Right lobe of liver (tissue), 6 donors: ENCODE data around the gene LY86. TPM values are rescaled to one million over a fixed set of nuclear protein-coding genes. Genes with fewer than 3 reads are reported as not detected.

ENCODE experiments used
- ATAC-seq, 4 donors: fragments of 200-7000 bp; cut with Tn5 transposase; one replicate each; pipeline ENCODE4 v1.9.1; 2020; ENCODE audit warnings: mild to moderate bottlenecking in 4 of 4, moderate library complexity in 4 of 4
- DNase-seq, 3 donors: peaks; one replicate each; pipeline ENCODE4 v3.0.0-alpha.2; 2020
- H3K27ac ChIP-seq, 3 donors: fragments of 200-600 bp; one replicate each; pipeline ENCODE4 v1.8.0; 2022
- H3K27me3 ChIP-seq, 2 donors: fragments of 200-600 bp; one replicate each; pipeline ENCODE4 v1.8.0; 2022
- H3K36me3 ChIP-seq, 4 donors: fragments of 200-600 bp; sonication (generic) in 1 of 4; one replicate each; pipeline versions ENCODE4 v1.5.1 to v1.8.0; 2017 to 2022; ENCODE audit warnings: control low read depth in 1 of 4
- H3K4me1 ChIP-seq, 4 donors: fragments of 200-600 bp; sonication (generic) in 1 of 4; one replicate each; pipeline versions ENCODE4 v1.5.1 to v1.8.0; 2017 to 2022; ENCODE audit warnings: control low read depth in 1 of 4
- H3K4me3 ChIP-seq, 3 donors: fragments of 200-600 bp; one replicate each; pipeline ENCODE4 v1.8.0; 2022
- H3K9me3 ChIP-seq, 4 donors: fragments of 200-600 bp; sonication (generic) in 1 of 4; one replicate each; pipeline versions ENCODE4 v1.5.1 to v1.8.0; 2017 to 2022; ENCODE audit warnings: control low read depth in 1 of 4
- POLR2A ChIP-seq: fragments of 450-650 bp; IDR thresholded peaks from one replicate; pipeline ENCODE4 v1.6.1; 2017; ENCODE audit warnings: antibody characterized with exemption, mild to moderate bottlenecking
- WGBS: methylation state at CpG from one replicate; pipeline ENCODE4 v1.1.6; 2018; ENCODE audit warnings: low coverage, low lambda C conversion rate; ENCODE audit not compliant: insufficient coverage; ENCODE audit errors: missing lambda C conversion rate; 5-methylcytosine and 5-hydroxymethylcytosine counted together
- intact Hi-C, 2 donors: fragments of 100-400 bp; cut with DNase I; formaldehyde crosslinking; loops; one replicate each; pipeline versions ENCODE4 v1.11.2 to v1.14.1; 2022
- total RNA-seq, 6 experiments: library from RNA; depleted of rRNA in 2 of 6; stranded (reverse); fragments of >200 nt in 2 of 6; fragmentation: NEBNext Ultra II Directional in 3 of 6; extraction: Animal tissue kit (Norgen Biotek cat#: 25700) in 3 of 6; gene quantifications; one replicate each; pipeline versions ENCODE4 v1.1.0 to v1.2.4, GENCODE V29; 2016 to 2023
- TF ChIP-seq, protein P1 (sequence below), 4 donors: fragments of 200-600 bp in 3 of 4; fragments of 450-650 bp in 1 of 4; IDR thresholded peaks; one replicate each; pipeline versions ENCODE4 v1.5.1 to v1.8.0; 2016 to 2022; ENCODE audit warnings: antibody characterized with exemption in 4 of 4, mild to moderate bottlenecking in 2 of 4
- donor health status: DM: no; HTN: yes; CAD: no.
- donor health status: DM: no; HTN: no; CAD: no.
- donor health status: DM: no; HTN: no; CAD: no.
- donor health status: DM: no; HTN: yes; CAD: no.
- donor health status: DM: no; HTN: yes; CAD: no.

LY86 gene
- total RNA-seq, 6 experiments from 2014 or later: 1.2 to 4.3 (median 2.4) TPM

DNA sequence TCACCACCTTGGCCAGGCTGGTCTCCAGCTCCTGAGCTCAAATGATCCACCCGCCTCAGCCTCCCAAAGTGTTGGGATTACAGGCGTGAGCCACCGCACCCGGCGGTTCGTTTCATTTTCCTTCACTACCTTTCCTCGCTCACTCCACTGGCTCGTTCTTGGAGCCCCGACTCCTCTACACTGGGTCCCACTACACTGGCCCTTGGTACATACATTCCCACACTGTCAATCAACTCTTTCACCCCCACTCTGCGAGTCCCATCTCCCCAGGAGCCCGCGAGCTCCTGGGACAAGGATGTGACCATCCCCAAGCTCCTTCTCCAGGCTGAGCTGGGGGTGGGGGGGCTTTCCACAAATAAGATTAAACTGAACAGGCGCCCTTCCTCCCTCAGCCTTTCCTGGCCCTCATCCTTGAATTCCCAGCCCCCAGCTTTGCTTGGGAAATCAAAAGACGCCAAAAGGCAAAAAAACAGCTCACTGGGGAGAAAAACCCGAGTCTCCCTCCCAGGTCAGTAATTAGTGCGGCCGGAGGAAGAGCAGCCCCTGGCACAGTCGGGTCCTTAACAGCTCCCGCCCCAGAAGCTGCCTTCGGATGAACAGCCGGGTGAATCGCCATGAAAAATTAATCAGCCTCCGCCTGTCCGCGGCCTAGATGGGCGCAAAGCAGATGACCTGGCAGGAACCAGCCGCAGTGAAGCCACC, 42.8 kb upstream of the LY86 start:
- peak overlapping the region in 2 of 3 donors; percentile 30 to 47 for H3K4me3 ChIP-seq
- no peaks in the 10 kb centered on the region for H3K9me3 ChIP-seq
- no peak for DNase-seq
- H3K27ac ChIP-seq: no peak overlapping the region
- intact Hi-C loops: loop anchor here in 1 of 2 donors (10.0 kb wide), 1 partner anchor 491 kb away; no protein-coding TSS in a partner anchor
- H3K36me3 ChIP-seq: no peaks in the 10 kb centered on the region
- 16% methylated on average over 9 of the region's 27 CpGs for WGBS
- no peak for ATAC-seq
- H3K4me1 ChIP-seq: peaks cover 0 to 11% (median 0%) of the 10 kb centered on the region in 4 donors
- TF ChIP-seq POLR2A: no peak
- TF ChIP-seq, protein P1, sequence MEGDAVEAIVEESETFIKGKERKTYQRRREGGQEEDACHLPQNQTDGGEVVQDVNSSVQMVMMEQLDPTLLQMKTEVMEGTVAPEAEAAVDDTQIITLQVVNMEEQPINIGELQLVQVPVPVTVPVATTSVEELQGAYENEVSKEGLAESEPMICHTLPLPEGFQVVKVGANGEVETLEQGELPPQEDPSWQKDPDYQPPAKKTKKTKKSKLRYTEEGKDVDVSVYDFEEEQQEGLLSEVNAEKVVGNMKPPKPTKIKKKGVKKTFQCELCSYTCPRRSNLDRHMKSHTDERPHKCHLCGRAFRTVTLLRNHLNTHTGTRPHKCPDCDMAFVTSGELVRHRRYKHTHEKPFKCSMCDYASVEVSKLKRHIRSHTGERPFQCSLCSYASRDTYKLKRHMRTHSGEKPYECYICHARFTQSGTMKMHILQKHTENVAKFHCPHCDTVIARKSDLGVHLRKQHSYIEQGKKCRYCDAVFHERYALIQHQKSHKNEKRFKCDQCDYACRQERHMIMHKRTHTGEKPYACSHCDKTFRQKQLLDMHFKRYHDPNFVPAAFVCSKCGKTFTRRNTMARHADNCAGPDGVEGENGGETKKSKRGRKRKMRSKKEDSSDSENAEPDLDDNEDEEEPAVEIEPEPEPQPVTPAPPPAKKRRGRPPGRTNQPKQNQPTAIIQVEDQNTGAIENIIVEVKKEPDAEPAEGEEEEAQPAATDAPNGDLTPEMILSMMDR (IDR thresholded peaks at IDR 0.05): no peak
- peaks cover 0 to 25% of the 10 kb centered on the region in 2 donors for H3K27me3 ChIP-seq

DNA sequence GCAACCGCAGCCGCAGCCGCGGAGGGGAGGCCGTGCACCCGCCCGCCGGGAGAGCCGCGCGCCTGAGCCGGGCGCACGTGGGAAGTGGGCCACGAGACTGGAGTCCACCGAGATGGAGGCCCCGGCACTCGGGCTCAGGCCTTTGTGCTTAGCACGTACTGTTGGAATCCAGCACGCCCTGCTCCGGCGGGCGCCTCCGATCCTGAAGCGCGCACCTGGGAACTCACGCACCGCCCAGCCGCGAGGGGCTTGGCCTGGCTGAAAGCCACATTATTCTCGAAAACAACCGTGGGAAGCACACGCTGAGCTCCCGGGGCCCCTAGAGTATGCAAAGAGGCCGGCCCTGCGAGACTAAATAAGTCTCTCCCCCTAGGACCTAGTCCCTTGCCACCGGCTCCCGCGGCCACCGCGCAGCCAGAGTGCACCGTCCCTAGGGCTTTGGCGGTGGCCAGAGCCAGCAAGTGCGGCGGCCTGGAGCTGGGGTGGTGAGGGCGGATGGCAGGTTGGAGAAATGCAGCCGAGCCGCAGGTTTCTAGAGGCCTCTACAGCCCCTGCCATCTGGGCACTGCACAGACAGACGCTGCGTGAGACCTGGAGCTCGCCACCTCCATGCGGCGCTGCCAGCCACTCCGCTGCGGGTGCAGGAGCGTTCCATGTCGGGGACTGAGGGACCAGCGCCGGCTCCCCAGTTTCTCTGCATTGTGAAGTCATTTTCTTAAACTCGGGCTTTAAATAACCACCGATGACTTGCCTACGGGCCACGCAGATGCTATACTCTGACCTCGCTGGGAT, 42.0 kb upstream of the LY86 start:
- peaks cover 0 to 25% of the 10 kb centered on the region in 2 donors for H3K27me3 ChIP-seq
- TF ChIP-seq POLR2A: no peak
- TF ChIP-seq, protein P1 (IDR thresholded peaks at IDR 0.05): no peak
- peak overlapping the region; percentile 30 to 47 (median 36) for H3K4me3 ChIP-seq
- H3K9me3 ChIP-seq: no peaks in the 10 kb centered on the region
- 0% methylated on average over 1 of the region's 64 CpGs for WGBS
- H3K27ac ChIP-seq: no peak overlapping the region
- H3K4me1 ChIP-seq: peaks cover 0 to 11% (median 0%) of the 10 kb centered on the region in 4 donors
- intact Hi-C loops: loop anchor here in 1 of 2 donors (10.0 kb wide), 1 partner anchor 492 kb away; no protein-coding TSS in a partner anchor
- ATAC-seq: peak; percentile 73 to 75 (median 73)
- no peaks in the 10 kb centered on the region for H3K36me3 ChIP-seq
- DNase-seq: peak; percentile 47 to 62 (median 58)

DNA sequence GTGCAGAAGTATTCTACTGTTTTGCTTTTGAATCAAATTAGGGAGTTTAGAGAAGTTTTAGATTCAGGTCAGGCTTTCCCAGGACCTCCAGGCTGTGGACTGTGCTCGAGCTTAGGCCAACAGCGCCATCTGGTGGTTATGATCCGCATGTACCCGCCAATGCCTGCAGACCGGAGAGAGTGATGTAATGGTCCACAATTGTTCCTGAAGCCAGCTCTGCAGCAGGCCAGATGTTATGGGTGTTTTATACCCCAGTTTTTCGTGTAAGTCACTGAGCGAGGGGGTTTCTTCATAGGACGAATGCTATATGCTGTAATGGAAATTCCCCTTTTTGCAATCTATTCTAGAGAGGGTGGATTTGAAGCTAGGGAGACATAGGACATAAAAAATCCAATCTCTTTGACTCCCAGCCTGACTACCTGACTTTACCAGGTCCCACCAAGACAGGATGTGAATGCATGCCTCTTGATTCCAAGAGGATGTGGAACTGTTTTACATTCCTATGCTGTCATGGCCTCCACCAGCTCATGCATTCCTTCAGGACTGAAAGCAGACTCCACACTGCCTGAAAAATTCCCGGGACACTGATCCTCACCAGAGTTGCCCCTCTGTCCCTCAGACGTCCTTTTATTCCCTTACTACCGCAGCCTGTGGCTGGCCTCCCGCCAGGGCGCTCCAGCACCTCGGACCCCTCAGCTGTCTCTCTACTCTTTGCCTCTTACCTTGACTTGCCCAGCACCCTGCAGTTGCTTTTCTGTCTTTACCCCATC, 41.2 kb upstream of the LY86 start:
- intact Hi-C loops: loop anchor here in 1 of 2 donors (10.0 kb wide), 1 partner anchor 492 kb away; no protein-coding TSS in a partner anchor
- Histone ChIP-seq H3K27ac (no peak overlapping the region), H3K27me3 (peaks cover 0 to 25% of the 10 kb centered on the region in 2 donors), H3K4me1 (peaks cover 0 to 11% (median 0%) of the 10 kb centered on the region in 4 donors), H3K4me3 (peak overlapping the region; percentile 30 to 47 (median 36)), H3K9me3 (no peaks in the 10 kb centered on the region), H3K36me3 (no peaks in the 10 kb centered on the region)
- WGBS: 12% methylated on average over 11 of the region's 14 CpGs
- no peak for TF ChIP-seq POLR2A
- TF ChIP-seq, protein P1 (IDR thresholded peaks at IDR 0.05): peak; percentile 91 to 96 (median 96)
- peak; percentile 97 to 99 (median 98) for ATAC-seq
- DNase-seq: peak; percentile 81 to 88 (median 87)

DNA sequence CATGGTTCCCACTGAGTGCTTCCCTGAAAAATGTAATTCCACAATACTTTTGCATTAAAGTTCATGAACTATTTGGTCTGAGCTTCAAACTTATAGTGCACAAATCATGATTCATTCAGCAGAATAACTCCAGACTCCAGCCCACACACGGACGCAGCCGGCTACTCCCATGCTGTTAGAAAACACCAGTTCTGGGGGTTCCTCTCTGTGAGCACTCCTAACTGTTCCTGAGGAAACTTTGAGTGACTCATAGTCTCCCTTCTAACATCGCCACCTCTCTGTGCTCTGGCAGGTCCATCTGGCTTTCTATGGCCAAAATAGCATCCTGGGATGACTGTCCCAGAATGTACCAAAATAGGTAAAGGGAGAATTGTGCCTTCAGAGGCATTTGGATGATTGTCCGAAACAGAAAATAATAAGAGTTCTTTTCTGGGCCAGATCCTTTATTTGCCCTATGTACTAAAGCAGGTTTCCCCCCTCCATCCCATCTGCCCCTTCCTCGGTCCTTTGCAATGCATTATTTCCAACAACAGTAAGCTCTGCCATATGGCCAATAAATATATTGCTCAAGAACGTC, 32.3 kb upstream of the LY86 start:
- intact Hi-C loops: no loop called here
- Histone ChIP-seq H3K27me3 (no peaks in the 10 kb centered on the region), H3K27ac (no peak overlapping the region), H3K4me1 (no peaks in the 10 kb centered on the region), H3K36me3 (no peaks in the 10 kb centered on the region), H3K9me3 (no peaks in the 10 kb centered on the region), H3K4me3 (no peak overlapping the region)
- TF ChIP-seq, protein P1 (IDR thresholded peaks at IDR 0.05): no peak
- TF ChIP-seq POLR2A: no peak
- 62% methylated on average over 7 of the region's 7 CpGs for WGBS
- no peak for DNase-seq
- ATAC-seq: no peak
